GM12878 (cell line): ENCODE results near the gene UACA. TPM values are rescaled to one million over a fixed set of nuclear protein-coding genes. Genes with fewer than 3 reads are reported as not detected.

ENCODE experiments used
- ATAC-seq: fragments of 200-7000 bp; cut with Tn5 transposase; 3 replicates; pipeline ENCODE4 v1.9.1; 2020; ENCODE audit warnings: mild to moderate bottlenecking, moderate library complexity
- BruUV-seq: library from RNA; stranded (reverse); fragments of 400-500 nt; replicated peaks from 2 replicates; lab custom pipeline; 2021; lab: Mats Ljungman, UMichigan
- CTCF ChIA-PET: fragments of 300-600 bp; sonication (Branson Sonifier 250); formaldehyde crosslinking; extraction: SDS; loops from one replicate; lab custom pipeline; 2021; ENCODE audit warnings: inconsistent platforms; lab: Yijun Ruan, JAX
- POLR2A ChIA-PET: fragments of 350-600 bp; formaldehyde crosslinking; extraction: SDS; loops from one replicate; lab custom pipeline; 2021; ENCODE audit warnings: inconsistent platforms; lab: Charles Lee
- RAD21 ChIA-PET: fragments of 300-600 bp; sonication (Branson Sonifier 250); formaldehyde crosslinking; loops from one replicate; lab custom pipeline; 2023; ENCODE audit warnings: antibody characterized with exemption; ENCODE audit not compliant: unreplicated experiment; lab: Charles Lee
- SMC1A ChIA-PET: fragments of 300-600 bp; sonication (Branson Sonifier 250); formaldehyde crosslinking; loops from one replicate; lab custom pipeline; 2023; ENCODE audit not compliant: unreplicated experiment, uncharacterized antibody; lab: Charles Lee
- DNase-seq: peaks from one replicate; pipeline ENCODE4 v3.0.0-alpha.2; 2011; ENCODE audit warnings: low read depth, low spot score
- FAIRE-seq: peaks from 3 replicates; lab custom pipeline; 2011; peaks lifted over from hg19 to GRCh38; lab: Jason Lieb, UNC
- H2AFZ ChIP-seq: 2 replicates; pipeline ENCODE4 v1.6.0; 2011; ENCODE audit warnings: low read depth, low read length, control low read depth; ENCODE audit not compliant: control insufficient read depth
- H3K27ac ChIP-seq: 2 replicates; pipeline ENCODE4 v1.5.1; 2011; ENCODE audit warnings: control low read depth; ENCODE audit not compliant: control insufficient read depth, insufficient read depth
- H3K27me3 ChIP-seq, 2 experiments: replicated peaks in 1 of 2; 2 replicates each; pipeline versions ENCODE4 v1.6.0 to v1.6.1; 2011; ENCODE audit warnings: low read length in 1 of 2; ENCODE audit not compliant: control insufficient read depth in 2 of 2, insufficient read depth in 2 of 2
- H3K36me3 ChIP-seq, 2 experiments: 2 replicates each; pipeline ENCODE4 v1.5.1; 2011; ENCODE audit warnings: low read length in 1 of 2; ENCODE audit not compliant: control insufficient read depth in 2 of 2, insufficient read depth in 2 of 2
- H3K4me1 ChIP-seq: 2 replicates; pipeline ENCODE4 v1.6.1; 2011; ENCODE audit warnings: mild to moderate bottlenecking, low read length, moderate library complexity, mixed read lengths; ENCODE audit not compliant: control insufficient read depth, insufficient read depth
- H3K4me2 ChIP-seq: 2 replicates; pipeline ENCODE4 v1.6.0; 2011; ENCODE audit warnings: control low read depth; ENCODE audit not compliant: control insufficient read depth, insufficient read depth
- H3K4me3 ChIP-seq: fragments of 200-600 bp; sonication (generic); 2 replicates; pipeline ENCODE4 v1.5.1; 2016
- H3K79me2 ChIP-seq: 2 replicates; pipeline ENCODE4 v1.6.0; 2011; ENCODE audit warnings: low read length; ENCODE audit not compliant: control insufficient read depth, insufficient read depth
- H3K9ac ChIP-seq: 2 replicates; pipeline ENCODE4 v1.8.0; 2011; ENCODE audit warnings: low read length, control low read depth, mixed read lengths; ENCODE audit not compliant: control insufficient read depth, insufficient read depth
- H3K9me3 ChIP-seq: replicated peaks from 3 replicates; pipeline ENCODE4 v1.5.1; 2011; ENCODE audit warnings: mild to moderate bottlenecking, low read length; ENCODE audit not compliant: control insufficient read depth, insufficient read depth
- H4K20me1 ChIP-seq: 2 replicates; pipeline ENCODE4 v1.6.0; 2011; ENCODE audit not compliant: control insufficient read depth, insufficient read depth
- CREB1 ChIP-seq: IDR thresholded peaks from 2 replicates; pipeline ENCODE4 v1.6.1; 2012; ENCODE audit warnings: low read depth, mild to moderate bottlenecking, inconsistent platforms
- FOXM1 ChIP-seq: IDR thresholded peaks from 2 replicates; pipeline ENCODE4 v1.6.1; 2012; ENCODE audit warnings: low read depth, mild to moderate bottlenecking, inconsistent platforms, low read length, moderate library complexity
- HDAC2 ChIP-seq: fragments of 200-600 bp; sonication (generic); IDR thresholded peaks from 2 replicates; pipeline ENCODE4 v1.6.1; 2017
- POLR2AphosphoS2 ChIP-seq: IDR thresholded peaks from 2 replicates; pipeline ENCODE4 v1.6.1; 2011; ENCODE audit warnings: low read depth, mild to moderate bottlenecking, low read length, improper control_type of control experiment, moderate library complexity
- SRF ChIP-seq, 2 experiments: IDR thresholded peaks; 2 replicates each; pipeline ENCODE4 v1.6.1; 2011; ENCODE audit warnings: low read depth in 2 of 2, low read length in 2 of 2, mild to moderate bottlenecking in 1 of 2, moderate library complexity in 1 of 2
- STAT3 ChIP-seq: IDR thresholded peaks from 2 replicates; pipeline ENCODE4 v1.6.1; 2011; ENCODE audit warnings: low read depth, low read length, improper control_type of control experiment
- SUZ12 ChIP-seq: fragments of 200-600 bp; sonication (generic); IDR thresholded peaks from one replicate; pipeline ENCODE4 v1.6.1; 2018; ENCODE audit warnings: antibody characterized with exemption, mild to moderate bottlenecking; ENCODE audit not compliant: unreplicated experiment
- WGBS: methylation state at CpG from one replicate; pipeline ENCODE4 v1.1.6; 2016; ENCODE audit warnings: low lambda C conversion rate; ENCODE audit not compliant: insufficient replicate concordance, insufficient coverage; ENCODE audit errors: missing lambda C conversion rate; 5-methylcytosine and 5-hydroxymethylcytosine counted together
- in situ Hi-C: fragments of 300-500 bp; cut with MboI; formaldehyde crosslinking; loops from 9 replicates; pipeline ENCODE4 v1.14.3; 2018; ENCODE audit warnings: mixed read lengths
- intact Hi-C: fragments of 100-400 bp; cut with micrococcal nuclease; formaldehyde crosslinking; loops from one replicate; pipeline ENCODE4 v1.14.2; 2022; ENCODE audit not compliant: unreplicated experiment
- polyA plus RNA-seq, 11 experiments: library from polyadenylated mRNA; depleted of rRNA in 4 of 11; unstranded in 6 of 11; stranded (reverse) in 5 of 11; fragments of >200 nt; fragmentation: Nextera tagmentation in 4 of 11; fragmentation: Illumina TruSeq in 1 of 11; extraction: Ambion mirVana in 4 of 11; extraction: Trizol in 1 of 11; gene quantifications; 1 replicate in 1 of 11; 2 replicates in 10 of 11; pipeline versions ENCODE4 v1.2.1 to v1.2.3, GENCODE V29; 2011 to 2016; ENCODE audit warnings: inconsistent platforms in 2 of 11, missing spikeins in 2 of 11, low read depth in 1 of 11
- total RNA-seq, 4 experiments: library from RNA; depleted of rRNA in 3 of 4; stranded (reverse); fragments of >200 nt in 3 of 4; fragmentation: Illumina TruSeq in 1 of 4; extraction: Trizol in 1 of 4; gene quantifications; 2 replicates each; pipeline versions ENCODE4 v1.2.1 to v1.2.3, GENCODE V29; 2013 to 2021
- TF ChIP-seq, protein P1 (sequence below), 3 experiments: IDR thresholded peaks in 2 of 3; conservative IDR thresholded peaks in 1 of 3; 2 replicates each; pipeline ENCODE4 v1.5.1; 2011; ENCODE audit warnings: low read depth in 3 of 3, low read length in 3 of 3, mild to moderate bottlenecking in 3 of 3, control low read depth in 2 of 3, moderate library complexity in 2 of 3, inconsistent platforms in 1 of 3, mixed read lengths in 1 of 3; ENCODE audit not compliant: control insufficient read depth in 2 of 3, insufficient read depth in 1 of 3; ENCODE audit errors: extremely low read depth in 1 of 3

The UACA gene
- total and polyA plus RNA-seq, 10 of the 15 experiments (the other 5 are each of a cell fraction or from before 2014, with no cell fraction given) = 0.30 to 4.0 (median 2.0) TPM

DNA sequence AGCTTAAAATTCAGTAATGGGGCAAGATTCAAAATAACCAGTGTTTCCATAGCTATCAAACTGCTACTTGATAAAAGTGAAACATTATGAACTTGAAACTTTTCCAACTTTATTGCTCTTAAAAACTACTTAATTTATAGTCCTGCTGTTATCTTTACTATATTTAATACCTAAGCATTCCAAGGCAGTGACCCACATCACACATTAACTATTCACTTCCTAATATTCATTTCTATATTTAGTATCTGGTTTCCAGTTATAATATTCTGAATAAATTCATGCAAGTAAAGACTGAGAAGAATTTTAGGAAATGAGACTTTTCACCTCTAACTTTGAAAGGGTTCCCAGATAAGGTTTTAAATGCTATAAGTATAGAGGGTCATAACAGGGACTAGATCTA, 64.9 kb downstream of the UACA start:
- in situ Hi-C loops = no loop called here
- Histone ChIP-seq H3K36me3 (no peaks in the 10 kb centered on the region), H3K79me2 (no peaks in the 10 kb centered on the region), H2AFZ (no peak overlapping the region), H4K20me1 (no peaks in the 10 kb centered on the region), H3K4me2 (no peak overlapping the region), H3K9me3 (no peaks in the 10 kb centered on the region), H3K4me1 (no peaks in the 10 kb centered on the region), H3K9ac (no peak overlapping the region), H3K4me3 (no peak overlapping the region), H3K27me3 (no peaks in the 10 kb centered on the region), H3K27ac (no peak overlapping the region)
- intact Hi-C loops = no loop called here
- no TSS peak for BruUV-seq
- ChIA-PET RAD21 (no interaction called here), SMC1A (interaction anchor here (0.6 kb wide), 1 partner anchor 31 kb away, joined by 3 read pairs; no protein-coding TSS in a partner anchor), POLR2A (no interaction called here), CTCF (no interaction called here)
- FAIRE-seq (no peak), ATAC-seq (no peak), DNase-seq (no peak)
- TF ChIP-seq SUZ12 = no peak

DNA sequence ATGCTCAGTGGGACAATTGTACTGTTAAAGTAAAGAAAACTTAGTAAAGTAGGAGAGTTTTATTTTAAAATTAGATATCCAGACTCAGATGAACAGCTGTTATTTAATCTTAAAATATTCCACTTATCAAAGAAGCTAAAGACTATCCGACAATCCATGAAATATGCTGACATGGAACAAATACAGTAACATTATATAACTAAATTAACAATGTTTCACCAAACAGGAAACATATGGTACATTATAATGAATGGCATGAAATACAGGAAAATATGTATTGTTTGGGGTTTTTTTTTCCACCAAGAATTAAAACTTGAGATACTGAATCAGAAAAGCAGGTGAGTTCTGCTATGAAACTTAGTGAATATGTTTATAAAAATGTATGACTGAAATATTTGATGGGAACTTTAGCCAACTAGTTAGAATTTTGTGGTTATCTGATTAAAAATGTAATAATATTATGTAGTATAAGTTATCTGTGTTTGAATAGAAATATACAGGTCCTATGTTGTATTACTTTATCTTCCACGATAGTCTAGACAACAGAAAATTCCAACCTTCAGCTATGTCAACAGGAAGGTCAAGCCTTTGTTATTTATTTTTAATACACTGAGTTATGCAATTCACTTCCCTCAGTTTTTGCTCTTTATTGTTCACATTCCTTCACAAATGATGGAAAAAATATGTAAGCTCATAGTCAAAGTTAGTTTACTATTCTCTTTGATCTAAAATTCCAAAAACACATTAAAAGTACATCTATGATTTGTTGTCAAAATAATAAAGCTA, 72.7 kb downstream of the UACA start:
- no peak for FAIRE-seq
- ATAC-seq = no peak
- in situ Hi-C loops = no loop called here

More for the DNA sequence above, 72.7 kb downstream of the UACA start:
- H3K4me1 ChIP-seq = no peaks in the 10 kb centered on the region
- no peak overlapping the region for H3K4me3 ChIP-seq
- ChIA-PET CTCF (interaction anchor here (0.5 to 1.9 kb wide), 3 partner anchors 13 to 128 kb away, joined by 3 to 5 read pairs (median 4); no protein-coding TSS in a partner anchor), RAD21 (no interaction called here), SMC1A (interaction anchor here (0.8 kb wide), 1 partner anchor 12 kb away, joined by 4 read pairs; no protein-coding TSS in a partner anchor), POLR2A (no interaction called here)
- no peak overlapping the region for H3K4me2 ChIP-seq
- no peak overlapping the region for H3K27ac ChIP-seq
- TF ChIP-seq POLR2AphosphoS2 (no peak), HDAC2 (no peak), FOXM1 (no peak), SRF (IDR thresholded peaks at IDR 0.05; ENCODE audit: low read depth in 2 of 2, low read length in 2 of 2) (no peak), CREB1 (no peak), STAT3 (no peak)
- TF ChIP-seq, protein P1, sequence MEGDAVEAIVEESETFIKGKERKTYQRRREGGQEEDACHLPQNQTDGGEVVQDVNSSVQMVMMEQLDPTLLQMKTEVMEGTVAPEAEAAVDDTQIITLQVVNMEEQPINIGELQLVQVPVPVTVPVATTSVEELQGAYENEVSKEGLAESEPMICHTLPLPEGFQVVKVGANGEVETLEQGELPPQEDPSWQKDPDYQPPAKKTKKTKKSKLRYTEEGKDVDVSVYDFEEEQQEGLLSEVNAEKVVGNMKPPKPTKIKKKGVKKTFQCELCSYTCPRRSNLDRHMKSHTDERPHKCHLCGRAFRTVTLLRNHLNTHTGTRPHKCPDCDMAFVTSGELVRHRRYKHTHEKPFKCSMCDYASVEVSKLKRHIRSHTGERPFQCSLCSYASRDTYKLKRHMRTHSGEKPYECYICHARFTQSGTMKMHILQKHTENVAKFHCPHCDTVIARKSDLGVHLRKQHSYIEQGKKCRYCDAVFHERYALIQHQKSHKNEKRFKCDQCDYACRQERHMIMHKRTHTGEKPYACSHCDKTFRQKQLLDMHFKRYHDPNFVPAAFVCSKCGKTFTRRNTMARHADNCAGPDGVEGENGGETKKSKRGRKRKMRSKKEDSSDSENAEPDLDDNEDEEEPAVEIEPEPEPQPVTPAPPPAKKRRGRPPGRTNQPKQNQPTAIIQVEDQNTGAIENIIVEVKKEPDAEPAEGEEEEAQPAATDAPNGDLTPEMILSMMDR (IDR thresholded peaks at IDR 0.05 in 2 of 3, conservative IDR thresholded peaks at IDR 0.05 in 1 of 3; ENCODE audit: control insufficient read depth in 2 of 3, extremely low read depth in 1 of 3, insufficient read depth in 1 of 3, low read depth in 3 of 3, low read length in 3 of 3) = no peak
- 82% methylated on average over 2 of the region's 2 CpGs for WGBS
- no TSS peak for BruUV-seq
- H3K36me3 ChIP-seq = no peaks in the 10 kb centered on the region
- H4K20me1 ChIP-seq = no peaks in the 10 kb centered on the region
- intact Hi-C loops = no loop called here
- H3K79me2 ChIP-seq = no peaks in the 10 kb centered on the region
- no peak overlapping the region for H2AFZ ChIP-seq
- DNase-seq = no peak
- H3K27me3 ChIP-seq = no peaks in the 10 kb centered on the region
- no peak overlapping the region for H3K9ac ChIP-seq
- no peaks in the 10 kb centered on the region for H3K9me3 ChIP-seq
